Tibial nerve (tissue), 4 donors: ENCODE results near the gene LARP1B. TPM values are rescaled to one million over a fixed set of nuclear protein-coding genes. Genes with fewer than 3 reads are reported as not detected.
A peak's percentile ranks its signal among the peaks of the same experiment; 100 is the strongest.
"Not testable (repeated sequence)": the region's sequence is repeated elsewhere in the genome, so short reads cannot be mapped to it uniquely, and the experiment has no call there.

Experiments
- DNase-seq, 2 donors: peaks; one replicate each; pipeline ENCODE4 v3.0.0-alpha.2; 2019; ENCODE audit warnings: low spot score in 2 of 2
- H3K27ac ChIP-seq, 4 donors: fragments of 200-600 bp; sonication (generic) in 3 of 4; one replicate each; pipeline ENCODE4 v1.5.1; 2017 to 2019; ENCODE audit warnings: mild to moderate bottlenecking in 1 of 4
- H3K27me3 ChIP-seq, 2 donors: fragments of 200-600 bp; sonication (generic) in 1 of 2; one replicate each; pipeline versions ENCODE4 v1.5.1 to v1.6.0; 2017 to 2019
- H3K36me3 ChIP-seq, 3 donors: fragments of 200-600 bp; sonication (generic); one replicate each; pipeline ENCODE4 v1.5.1; 2018 to 2019
- H3K4me1 ChIP-seq, 4 donors: fragments of 200-600 bp; sonication (generic) in 3 of 4; one replicate each; pipeline ENCODE4 v1.5.1; 2017 to 2019
- H3K4me3 ChIP-seq, 4 donors: fragments of 200-600 bp; sonication (generic) in 3 of 4; one replicate each; pipeline ENCODE4 v1.5.1; 2017 to 2019; ENCODE audit warnings: mild to moderate bottlenecking in 1 of 4, moderate library complexity in 1 of 4
- H3K9me3 ChIP-seq, 4 donors: fragments of 200-600 bp; sonication (generic) in 3 of 4; one replicate each; pipeline ENCODE4 v1.5.1; 2017 to 2019
- EP300 ChIP-seq, 2 donors: sonication (generic); formaldehyde crosslinking; IDR thresholded peaks; one replicate each; pipeline ENCODE4 v1.6.1; 2017; ENCODE audit warnings: antibody characterized with exemption in 2 of 2, mild to moderate bottlenecking in 1 of 2
- POLR2A ChIP-seq, 2 donors: fragments of 450-650 bp; IDR thresholded peaks; one replicate each; pipeline ENCODE4 v1.6.1; 2017; ENCODE audit warnings: antibody characterized with exemption in 2 of 2, mild to moderate bottlenecking in 2 of 2, moderate library complexity in 2 of 2
- WGBS, 2 donors: methylation state at CpG; one replicate each; pipeline ENCODE4 v1.1.5; 2018; 5-methylcytosine and 5-hydroxymethylcytosine counted together
- total RNA-seq, 4 donors: library from RNA; depleted of rRNA; stranded (reverse); fragments of >200 nt; gene quantifications; one replicate each; pipeline ENCODE4 v1.1.0, GENCODE V29; 2016
- TF ChIP-seq, protein P1 (sequence below), 5 experiments: fragments of 200-600 bp in 3 of 5; fragments of 450-650 bp in 2 of 5; sonication (generic) in 3 of 5; IDR thresholded peaks; one replicate each; pipeline ENCODE4 v1.5.1; 2016 to 2019; ENCODE audit warnings: antibody characterized with exemption in 5 of 5, mild to moderate bottlenecking in 3 of 5, moderate library complexity in 2 of 5

The LARP1B gene
- total RNA-seq, 4 donors from 2014 or later: 23.1 to 43.8 (median 34.4) TPM

DNA sequence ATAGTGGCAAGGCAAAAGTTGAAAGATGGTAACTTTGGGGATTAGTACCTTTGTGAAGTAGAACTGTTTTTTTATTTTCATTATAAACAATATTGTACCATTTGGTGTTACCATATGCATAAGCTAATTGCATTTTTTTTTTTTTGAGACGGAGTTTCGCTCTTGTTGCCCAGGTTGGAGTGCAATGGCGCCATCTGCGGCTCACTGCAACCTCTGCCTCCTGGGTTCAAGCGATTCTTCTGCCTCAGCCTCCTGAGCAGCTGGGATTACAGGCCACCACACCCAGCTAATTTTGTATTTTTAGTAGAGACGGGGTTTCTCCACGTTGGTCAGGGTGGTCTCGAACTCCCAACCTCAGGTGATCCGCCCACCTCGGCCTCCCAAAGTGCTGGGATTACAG lies 9.9 kb upstream of the LARP1B start:
- 85 to 87% methylated on average over 10 of the region's 10 CpGs for WGBS, 2 donors
- not testable (repeated sequence) for DNase-seq, H3K27ac ChIP-seq, H3K9me3 ChIP-seq, H3K4me1 ChIP-seq, H3K36me3 ChIP-seq, H3K4me3 ChIP-seq, H3K27me3 ChIP-seq

DNA sequence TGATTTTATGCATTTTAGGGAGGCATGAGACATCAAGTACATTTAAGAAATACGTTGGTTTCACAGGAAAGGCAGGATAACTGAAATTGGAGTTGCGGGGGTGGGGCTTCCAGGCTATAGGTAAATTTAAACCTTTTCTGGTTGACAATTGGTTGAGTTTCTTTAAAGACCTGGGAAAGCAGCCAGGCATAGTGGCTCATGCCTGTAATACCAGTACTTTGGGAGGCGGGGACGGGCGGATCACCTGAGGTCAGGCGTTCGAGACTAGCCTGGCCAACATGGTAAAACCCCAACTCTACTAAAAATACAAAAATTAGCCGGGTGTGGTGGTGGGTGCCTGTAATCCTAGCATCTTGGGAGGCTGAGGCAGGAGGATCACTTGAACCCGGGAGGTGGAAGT lies 6.2 kb upstream of the LARP1B start:
- not testable (repeated sequence) for H3K36me3 ChIP-seq, H3K4me1 ChIP-seq, DNase-seq, H3K27me3 ChIP-seq, H3K27ac ChIP-seq, H3K4me3 ChIP-seq, H3K9me3 ChIP-seq
- 91 to 92% methylated on average over 9 of the region's 9 CpGs for WGBS, 2 donors

DNA sequence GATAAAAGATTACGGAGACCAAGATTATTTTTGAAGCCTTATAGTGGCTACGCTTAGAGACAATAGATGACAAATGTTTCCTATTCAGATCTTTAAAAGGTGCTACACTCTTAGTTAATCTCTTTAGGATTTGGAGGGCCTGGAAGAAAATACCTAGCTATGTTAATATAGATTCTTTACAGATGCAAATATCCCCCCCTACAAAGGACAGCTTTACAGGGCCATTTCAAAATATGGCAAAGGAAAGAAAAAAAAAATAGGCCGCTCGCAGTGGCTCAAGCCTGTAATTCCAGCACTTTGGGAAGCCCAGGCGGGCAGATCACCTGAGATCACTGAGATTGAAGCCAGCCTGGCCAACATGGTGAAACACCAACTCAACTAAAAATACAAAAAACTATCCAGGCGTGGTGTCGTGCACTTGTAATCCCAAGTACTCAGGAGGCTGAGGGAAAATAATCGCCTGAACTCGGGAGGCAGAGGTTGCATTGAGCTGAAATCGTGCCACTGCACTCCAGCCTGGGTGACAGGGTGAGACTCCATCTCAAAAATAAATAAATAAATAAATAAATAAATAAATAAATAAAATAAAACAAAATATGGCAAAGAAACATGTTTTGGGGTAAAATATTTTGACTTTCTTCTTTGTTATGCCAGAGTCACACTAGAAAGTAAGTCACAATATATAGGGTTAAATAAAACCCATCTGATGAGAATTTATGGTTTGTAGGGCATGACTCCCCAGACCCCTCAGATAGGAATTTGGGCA lies 5.5 kb upstream of the LARP1B start:
- not testable (repeated sequence) for H3K36me3 ChIP-seq, H3K27ac ChIP-seq, H3K9me3 ChIP-seq, H3K4me3 ChIP-seq, H3K27me3 ChIP-seq, H3K4me1 ChIP-seq, DNase-seq
- WGBS, 2 donors: 91 to 93% methylated on average over 10 of the region's 10 CpGs

DNA sequence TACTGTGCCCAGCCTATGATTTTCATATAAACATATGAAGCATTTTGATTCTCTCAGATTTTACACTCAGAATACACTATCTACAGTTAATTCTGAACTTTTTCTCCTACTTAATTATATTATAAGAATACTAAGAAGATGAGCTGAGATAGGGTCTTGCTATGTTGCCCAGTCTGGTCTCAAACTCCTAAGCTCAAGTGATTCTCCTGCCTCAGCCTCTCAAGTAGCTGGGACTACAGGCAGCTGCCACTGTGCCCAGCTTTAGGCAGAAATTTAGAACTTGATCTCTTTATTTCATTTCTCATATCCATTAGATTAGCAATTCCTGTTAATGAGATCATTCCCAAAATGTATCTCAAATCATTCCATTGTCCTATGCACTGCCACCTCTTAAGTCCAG lies 4.7 kb upstream of the LARP1B start:
- Histone ChIP-seq H3K27ac (no peak overlapping the region), H3K9me3 (no peaks in the 10 kb centered on the region), H3K36me3 (no peaks in the 10 kb centered on the region), H3K27me3 (no peaks in the 10 kb centered on the region), H3K4me1 (no peaks in the 10 kb centered on the region), H3K4me3 (no peak overlapping the region)
- TF ChIP-seq, protein P1, sequence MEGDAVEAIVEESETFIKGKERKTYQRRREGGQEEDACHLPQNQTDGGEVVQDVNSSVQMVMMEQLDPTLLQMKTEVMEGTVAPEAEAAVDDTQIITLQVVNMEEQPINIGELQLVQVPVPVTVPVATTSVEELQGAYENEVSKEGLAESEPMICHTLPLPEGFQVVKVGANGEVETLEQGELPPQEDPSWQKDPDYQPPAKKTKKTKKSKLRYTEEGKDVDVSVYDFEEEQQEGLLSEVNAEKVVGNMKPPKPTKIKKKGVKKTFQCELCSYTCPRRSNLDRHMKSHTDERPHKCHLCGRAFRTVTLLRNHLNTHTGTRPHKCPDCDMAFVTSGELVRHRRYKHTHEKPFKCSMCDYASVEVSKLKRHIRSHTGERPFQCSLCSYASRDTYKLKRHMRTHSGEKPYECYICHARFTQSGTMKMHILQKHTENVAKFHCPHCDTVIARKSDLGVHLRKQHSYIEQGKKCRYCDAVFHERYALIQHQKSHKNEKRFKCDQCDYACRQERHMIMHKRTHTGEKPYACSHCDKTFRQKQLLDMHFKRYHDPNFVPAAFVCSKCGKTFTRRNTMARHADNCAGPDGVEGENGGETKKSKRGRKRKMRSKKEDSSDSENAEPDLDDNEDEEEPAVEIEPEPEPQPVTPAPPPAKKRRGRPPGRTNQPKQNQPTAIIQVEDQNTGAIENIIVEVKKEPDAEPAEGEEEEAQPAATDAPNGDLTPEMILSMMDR (IDR thresholded peaks at IDR 0.05): no peak
- TF ChIP-seq EP300 (IDR thresholded peaks at IDR 0.05) (no peak), POLR2A (IDR thresholded peaks at IDR 0.05) (no peak)
- DNase-seq: no peak

DNA sequence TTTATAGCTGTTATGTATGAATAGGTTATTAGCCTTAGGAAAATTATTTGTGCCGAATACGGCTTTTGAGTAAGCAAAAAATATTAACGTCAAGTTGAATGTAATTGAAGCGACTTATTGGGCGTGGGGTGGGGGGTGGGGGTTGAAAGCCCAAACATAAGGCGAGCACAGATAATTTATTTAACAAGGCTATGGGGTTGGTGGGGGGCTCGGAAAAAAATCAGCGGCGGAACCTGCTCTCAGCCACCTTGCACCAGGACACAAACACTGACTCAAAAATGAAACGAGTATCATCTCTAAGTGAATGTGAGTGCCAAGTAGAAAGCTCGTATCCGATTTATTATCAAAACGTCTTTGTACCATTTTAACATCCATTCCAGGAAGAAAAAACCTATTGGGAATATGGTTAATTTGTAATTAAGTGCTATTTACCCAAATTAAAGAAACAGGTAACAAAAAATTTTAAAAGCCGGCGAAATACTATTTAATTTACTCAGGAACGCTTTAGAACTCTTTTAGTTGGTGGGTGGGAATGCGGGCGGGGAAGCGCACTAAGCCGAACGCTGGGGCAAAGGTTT lies 902 bp upstream of the LARP1B start:
- peak overlapping the region; percentile 97 to 99 (median 98) for H3K27ac ChIP-seq
- TF ChIP-seq, protein P1 (IDR thresholded peaks at IDR 0.05): no peak
- TF ChIP-seq EP300 (IDR thresholded peaks at IDR 0.05) (no peak), POLR2A (IDR thresholded peaks at IDR 0.05) (no peak)
- peak overlapping the region; percentile 63 to 91 (median 80) for H3K4me3 ChIP-seq
- DNase-seq: no peak
- H3K27me3 ChIP-seq: no peaks in the 10 kb centered on the region
- H3K36me3 ChIP-seq: no peaks in the 10 kb centered on the region
- H3K9me3 ChIP-seq: no peaks in the 10 kb centered on the region
- H3K4me1 ChIP-seq: peaks cover 0 to 10% (median 2%) of the 10 kb centered on the region in 4 donors
- 21 to 23% methylated on average over 21 of the region's 21 CpGs for WGBS, 2 donors

DNA sequence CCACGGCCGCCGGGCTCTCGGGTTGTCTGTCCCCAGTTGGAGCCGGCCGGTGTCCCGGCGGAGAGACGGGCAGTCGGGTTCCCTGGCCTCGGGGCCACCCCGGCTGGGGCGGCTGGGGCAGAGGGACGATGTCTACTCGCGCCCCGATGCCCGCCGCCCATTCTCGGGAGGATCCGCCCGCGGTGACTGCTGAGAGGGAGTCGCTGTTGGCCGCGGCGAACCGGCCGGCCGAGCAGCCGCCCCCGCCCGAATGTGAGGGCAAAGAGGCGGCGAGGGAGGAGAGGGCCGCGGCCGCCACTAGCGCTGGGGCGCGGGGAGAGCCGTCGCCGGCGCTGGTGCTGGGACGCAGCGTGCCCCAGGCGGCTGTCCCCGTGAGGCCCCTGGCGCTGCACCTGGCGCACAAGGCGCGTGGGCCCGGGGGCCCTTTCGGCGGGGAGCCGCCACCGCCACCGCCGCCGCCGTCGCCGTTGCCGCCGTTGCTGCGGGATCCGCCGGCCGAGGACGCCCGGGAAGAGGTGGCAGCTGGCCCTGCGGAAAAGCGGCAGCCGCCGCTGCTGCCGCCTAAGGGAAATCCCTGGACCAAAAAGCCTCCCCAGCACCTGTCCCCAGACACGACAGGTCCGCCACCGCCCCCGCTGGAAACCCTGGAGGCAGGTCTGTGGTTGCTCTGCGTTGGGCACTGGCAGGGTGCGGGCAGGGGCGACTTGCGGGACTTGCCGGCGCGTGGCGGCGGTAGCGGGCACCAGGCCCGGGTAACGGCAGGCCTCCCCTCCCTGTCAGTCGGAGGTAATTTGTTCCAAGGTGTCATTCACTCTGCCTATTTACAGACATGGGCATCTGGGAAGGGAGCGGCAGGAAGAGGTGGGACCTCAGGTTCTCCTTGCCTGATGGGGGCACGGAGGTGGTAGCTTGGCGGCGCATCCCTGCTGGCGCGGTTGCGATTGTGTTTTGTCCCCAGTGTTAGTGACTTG lies 739 bp downstream of the LARP1B start:
- DNase-seq: peak; percentile 18 to 22
- H3K4me3 ChIP-seq: peak overlapping the region; percentile 71 to 91 (median 86)
- 0% methylated on average over 30 to 71 of the region's 101 CpGs for WGBS, 2 donors
- no peaks in the 10 kb centered on the region for H3K27me3 ChIP-seq
- peaks cover 0 to 10% (median 2%) of the 10 kb centered on the region in 4 donors for H3K4me1 ChIP-seq
- H3K36me3 ChIP-seq: no peaks in the 10 kb centered on the region
- H3K27ac ChIP-seq: peak overlapping the region; percentile 97 to 99 (median 98)
- TF ChIP-seq, protein P1 (IDR thresholded peaks at IDR 0.05): no peak
- TF ChIP-seq POLR2A (IDR thresholded peaks at IDR 0.05) (no peak), EP300 (IDR thresholded peaks at IDR 0.05) (peak in 1 of 2 donors; percentile 12)
- H3K9me3 ChIP-seq: no peaks in the 10 kb centered on the region

DNA sequence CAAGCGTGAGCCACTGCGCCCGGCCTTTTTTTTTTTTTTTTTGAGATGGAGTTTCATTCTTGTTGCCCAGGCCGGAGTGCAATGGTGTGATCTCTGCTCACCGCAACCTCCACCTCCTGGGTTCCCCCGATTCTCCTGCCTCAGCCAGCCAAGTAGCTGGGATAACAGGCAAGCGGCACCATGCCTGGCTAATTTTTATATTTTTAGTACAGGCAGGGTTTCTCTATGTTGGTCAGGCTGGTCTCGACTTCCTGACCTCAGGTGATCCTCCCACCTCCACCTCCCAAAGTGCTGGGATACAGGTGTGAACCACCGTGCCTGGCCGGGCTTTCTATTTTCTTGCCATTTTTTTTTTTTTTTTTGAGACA lies 5.3 kb downstream of the LARP1B start:
- not testable (repeated sequence) for H3K27me3 ChIP-seq, H3K36me3 ChIP-seq, H3K4me1 ChIP-seq, DNase-seq, H3K9me3 ChIP-seq, H3K4me3 ChIP-seq, H3K27ac ChIP-seq
- 96 to 98% methylated on average over 10 of the region's 10 CpGs for WGBS, 2 donors
